HEK293T (cell line): ENCODE results near the gene LSR.

Source experiments
- ARNT ChIP-seq: fragments of 450-650 bp; IDR thresholded peaks from 2 replicates; pipeline ENCODE4 v1.6.1; 2017; ENCODE audit warnings: mild to moderate bottlenecking
- FOXM1 ChIP-seq: fragments of 450-650 bp; IDR thresholded peaks from 2 replicates; pipeline ENCODE4 v1.6.1; 2017; ENCODE audit warnings: mild to moderate bottlenecking, borderline replicate concordance
- PKNOX1 ChIP-seq: fragments of 450-650 bp; IDR thresholded peaks from 2 replicates; pipeline ENCODE4 v1.6.1; 2016
- SUZ12 ChIP-seq: fragments of 450-650 bp; IDR thresholded peaks from 2 replicates; pipeline ENCODE4 v1.6.1; 2016; ENCODE audit warnings: mild to moderate bottlenecking
- ZNF384 ChIP-seq: fragments of 450-650 bp; IDR thresholded peaks from 2 replicates; pipeline ENCODE4 v1.6.1; 2016

- TF ChIP-seq PKNOX1: no peak
- no peak for TF ChIP-seq FOXM1
- TF ChIP-seq ARNT: no peak
- TF ChIP-seq SUZ12: no peak
- no peak for TF ChIP-seq ZNF384
These were observed 19.2 kb downstream of the LSR start for GRCh38 chr19:35267818-35268535.
